GM12864 (cell line): ENCODE measurements around the gene ARL3.
"Not testable (repeated sequence)": the region's sequence is repeated elsewhere in the genome, so short reads cannot be mapped to it uniquely, and the experiment has no call there.

Source experiments
- DNase-seq: peaks from one replicate; pipeline ENCODE4 v3.0.0-alpha.2; 2011; ENCODE audit warnings: low read depth
- H3K4me3 ChIP-seq: 2 replicates; pipeline ENCODE4 v1.5.1; 2011; ENCODE audit warnings: mild to moderate bottlenecking, low read depth, low read length, control low read depth
- TF ChIP-seq, protein P1 (sequence below): IDR thresholded peaks from 2 replicates; pipeline ENCODE4 v1.5.1; 2011; ENCODE audit warnings: low read depth, mild to moderate bottlenecking, moderate library complexity, low read length, control low read depth, inconsistent platforms; ENCODE audit errors: missing control alignments

Gene ARL3, protein sequence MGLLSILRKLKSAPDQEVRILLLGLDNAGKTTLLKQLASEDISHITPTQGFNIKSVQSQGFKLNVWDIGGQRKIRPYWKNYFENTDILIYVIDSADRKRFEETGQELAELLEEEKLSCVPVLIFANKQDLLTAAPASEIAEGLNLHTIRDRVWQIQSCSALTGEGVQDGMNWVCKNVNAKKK

DNA sequence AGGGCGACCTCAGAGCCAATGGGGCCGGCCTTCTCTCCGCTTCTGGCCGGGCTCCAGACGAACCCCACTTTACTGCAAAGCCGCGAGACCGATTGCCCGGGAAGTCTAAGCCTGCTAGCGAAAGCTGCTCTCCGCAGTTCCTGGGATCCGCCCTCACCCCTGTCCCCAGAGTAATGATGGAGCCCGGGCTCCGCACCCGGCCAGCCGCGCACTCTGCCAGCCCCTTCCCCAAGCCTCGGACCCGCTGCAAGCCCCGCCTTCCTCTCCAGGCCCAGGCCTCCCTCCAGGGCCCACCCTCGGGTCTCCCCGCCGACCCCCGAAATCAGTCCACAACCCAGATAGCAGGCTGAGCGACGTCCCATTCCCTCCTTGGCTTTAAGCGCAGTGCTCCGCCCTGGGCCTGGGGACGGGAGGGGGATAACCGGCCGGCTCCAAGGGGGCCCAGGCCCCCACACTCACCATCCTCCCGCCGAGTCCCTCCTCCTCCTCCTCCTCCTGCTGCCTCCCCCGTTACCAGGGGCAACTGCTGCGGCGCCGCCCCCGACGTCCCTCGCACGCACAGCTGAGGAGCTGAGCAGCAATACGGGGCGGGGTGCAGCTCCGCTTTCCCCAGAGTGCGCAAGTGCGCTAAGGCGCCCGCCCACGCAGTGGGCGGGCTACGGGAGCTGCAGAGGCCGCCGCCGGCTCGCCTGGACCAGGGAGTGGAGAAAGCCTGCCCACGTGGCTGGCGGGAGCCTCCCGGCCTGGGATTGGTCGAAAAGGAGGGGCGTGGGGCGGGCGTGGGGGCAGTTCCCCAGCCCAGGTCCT, at the start of gene ARL3:
Gene ARL3, minus strand, starts transcription at position 584 of the 807 bp plus-strand sequence. Its CDS starts 122 bp downstream, at position 462.
- TF ChIP-seq, protein P1, sequence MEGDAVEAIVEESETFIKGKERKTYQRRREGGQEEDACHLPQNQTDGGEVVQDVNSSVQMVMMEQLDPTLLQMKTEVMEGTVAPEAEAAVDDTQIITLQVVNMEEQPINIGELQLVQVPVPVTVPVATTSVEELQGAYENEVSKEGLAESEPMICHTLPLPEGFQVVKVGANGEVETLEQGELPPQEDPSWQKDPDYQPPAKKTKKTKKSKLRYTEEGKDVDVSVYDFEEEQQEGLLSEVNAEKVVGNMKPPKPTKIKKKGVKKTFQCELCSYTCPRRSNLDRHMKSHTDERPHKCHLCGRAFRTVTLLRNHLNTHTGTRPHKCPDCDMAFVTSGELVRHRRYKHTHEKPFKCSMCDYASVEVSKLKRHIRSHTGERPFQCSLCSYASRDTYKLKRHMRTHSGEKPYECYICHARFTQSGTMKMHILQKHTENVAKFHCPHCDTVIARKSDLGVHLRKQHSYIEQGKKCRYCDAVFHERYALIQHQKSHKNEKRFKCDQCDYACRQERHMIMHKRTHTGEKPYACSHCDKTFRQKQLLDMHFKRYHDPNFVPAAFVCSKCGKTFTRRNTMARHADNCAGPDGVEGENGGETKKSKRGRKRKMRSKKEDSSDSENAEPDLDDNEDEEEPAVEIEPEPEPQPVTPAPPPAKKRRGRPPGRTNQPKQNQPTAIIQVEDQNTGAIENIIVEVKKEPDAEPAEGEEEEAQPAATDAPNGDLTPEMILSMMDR = peak; percentile 72
- DNase-seq = peak; percentile 95
- peak within 1 kb of the TSS; percentile 98 for H3K4me3 ChIP-seq

DNA sequence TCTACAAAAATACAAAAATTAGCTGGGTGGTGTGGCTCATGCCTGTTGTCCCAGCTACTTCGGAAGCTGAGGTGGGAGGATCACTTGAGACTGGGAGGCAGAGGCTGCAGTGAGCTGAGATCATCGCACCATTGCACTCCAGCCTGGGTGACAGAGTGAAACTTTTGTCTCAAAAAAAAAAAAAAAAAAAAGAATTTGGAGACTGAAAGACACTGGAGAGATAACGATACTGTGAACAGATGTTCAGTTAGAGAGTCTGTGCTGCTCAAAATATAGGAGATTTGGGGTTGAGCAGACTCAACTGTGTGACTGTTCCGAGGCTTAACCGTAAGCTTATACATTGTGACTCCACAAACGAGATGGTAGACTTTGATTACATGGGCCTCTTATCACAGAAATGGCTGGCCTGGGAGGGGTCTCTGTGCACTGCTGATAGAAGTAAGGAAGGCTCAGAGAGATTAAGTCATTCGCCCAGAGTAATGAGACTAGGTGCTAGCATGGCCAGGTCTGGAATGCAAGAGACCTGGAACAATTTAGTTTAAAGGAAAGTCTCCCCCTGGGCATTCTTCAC, 48.9 kb upstream of the ARL3 start:
- TF ChIP-seq, protein P1 = no peak
- no peak for DNase-seq
- H3K4me3 ChIP-seq = no peak overlapping the region

DNA sequence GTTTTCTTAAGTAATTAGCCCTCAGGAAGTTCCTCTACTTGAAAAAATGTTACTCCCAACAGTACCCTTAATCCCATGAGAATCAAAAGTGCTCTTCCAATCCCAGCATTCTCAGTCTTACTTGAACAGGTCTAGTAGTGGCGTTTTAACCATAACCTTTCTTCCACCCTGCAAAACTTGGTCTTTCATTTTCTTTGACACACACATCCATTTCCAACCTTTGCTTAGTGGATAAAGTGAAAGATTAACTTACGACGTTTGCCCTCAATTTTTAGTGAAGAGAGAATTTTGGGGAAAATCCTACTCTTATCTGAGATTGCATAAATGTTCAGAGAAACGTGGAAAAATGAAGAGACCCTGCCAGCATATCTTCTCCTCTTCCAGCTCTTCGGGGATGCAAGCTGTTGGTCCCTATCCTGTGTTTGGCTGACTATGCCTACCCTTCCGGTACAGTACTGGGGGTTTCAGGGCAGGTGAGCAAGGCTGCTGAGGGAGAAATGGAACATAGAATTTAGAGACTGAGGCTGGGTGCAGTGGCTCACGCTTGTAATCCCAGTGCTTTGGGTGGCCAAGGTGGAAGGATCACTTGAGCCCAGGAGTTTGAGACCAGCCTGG, 48.3 kb upstream of the ARL3 start:
- DNase-seq = no peak
- no peak overlapping the region for H3K4me3 ChIP-seq
- TF ChIP-seq, protein P1 = no peak

DNA sequence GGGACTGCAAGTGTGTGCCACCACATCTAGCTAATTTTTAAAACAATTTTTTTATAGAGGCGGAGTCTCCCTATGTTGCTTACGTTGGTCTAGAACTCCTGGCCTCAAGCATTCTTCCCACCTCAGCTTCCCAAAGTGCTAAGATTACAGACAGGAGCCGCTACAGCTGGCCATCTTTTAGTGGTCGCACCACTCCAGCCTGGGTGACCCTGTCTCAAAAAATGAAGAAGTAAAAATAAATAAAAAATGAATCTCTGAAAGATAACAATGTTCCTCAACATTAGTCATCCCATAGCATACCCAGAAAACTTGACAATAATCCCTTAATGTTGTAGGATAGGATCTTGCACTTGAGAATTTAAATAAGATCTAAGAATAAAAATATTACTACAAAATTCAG, 47.8 kb upstream of the ARL3 start:
- H3K4me3 ChIP-seq = no peak overlapping the region
- TF ChIP-seq, protein P1 = no peak
- DNase-seq = no peak

DNA sequence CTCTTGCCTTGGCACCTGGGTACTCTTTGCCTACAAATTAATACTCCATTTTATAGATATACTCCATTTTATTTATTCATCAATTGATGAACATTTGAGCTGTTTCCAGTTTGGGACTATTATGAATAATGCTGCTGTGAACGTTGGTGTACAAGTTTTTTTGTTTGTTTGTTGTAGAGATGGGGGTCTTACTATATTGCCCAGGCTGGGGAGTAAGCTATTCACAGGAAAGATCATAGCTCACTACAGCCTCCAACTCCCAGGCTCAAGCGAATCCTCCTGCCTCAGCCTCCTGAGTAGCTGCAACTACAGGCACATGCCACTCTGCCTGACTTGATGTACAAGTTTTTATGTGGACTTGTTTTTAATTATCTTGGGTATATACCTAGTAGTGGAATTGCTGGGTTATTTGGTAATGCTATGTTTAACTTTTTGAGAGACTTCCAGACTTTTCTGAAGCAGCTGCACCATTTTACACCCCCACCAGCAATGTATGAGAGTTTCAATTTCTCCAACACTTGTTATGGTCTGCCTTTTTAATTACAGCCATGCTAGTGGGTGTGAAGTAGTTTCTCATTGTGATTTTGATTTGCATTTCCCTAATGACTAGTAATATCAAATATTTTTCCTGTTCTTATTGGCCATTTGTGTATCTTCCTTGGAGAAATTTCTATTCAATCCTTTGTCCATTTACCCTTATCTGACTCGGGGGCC, 45.5 kb upstream of the ARL3 start:
- TF ChIP-seq, protein P1 = no peak
- no peak for DNase-seq
- H3K4me3 ChIP-seq = no peak overlapping the region

DNA sequence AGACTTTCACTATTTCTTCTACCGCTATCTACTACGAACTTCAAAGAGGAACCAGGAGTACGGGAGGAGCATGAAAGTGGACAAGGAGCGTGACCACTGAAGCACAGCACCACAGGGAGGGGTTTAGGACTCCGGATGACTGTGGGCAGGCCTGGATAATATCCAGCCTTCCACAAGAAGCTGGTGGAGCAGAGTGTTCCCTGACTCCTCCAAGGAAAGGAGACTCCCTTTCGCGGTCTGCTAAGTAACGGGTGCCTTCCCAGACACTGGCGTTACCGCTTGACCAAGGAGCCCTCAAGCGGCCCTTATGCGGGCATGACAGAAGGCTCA, 44.7 kb upstream of the ARL3 start:
- DNase-seq = not testable (repeated sequence)

DNA sequence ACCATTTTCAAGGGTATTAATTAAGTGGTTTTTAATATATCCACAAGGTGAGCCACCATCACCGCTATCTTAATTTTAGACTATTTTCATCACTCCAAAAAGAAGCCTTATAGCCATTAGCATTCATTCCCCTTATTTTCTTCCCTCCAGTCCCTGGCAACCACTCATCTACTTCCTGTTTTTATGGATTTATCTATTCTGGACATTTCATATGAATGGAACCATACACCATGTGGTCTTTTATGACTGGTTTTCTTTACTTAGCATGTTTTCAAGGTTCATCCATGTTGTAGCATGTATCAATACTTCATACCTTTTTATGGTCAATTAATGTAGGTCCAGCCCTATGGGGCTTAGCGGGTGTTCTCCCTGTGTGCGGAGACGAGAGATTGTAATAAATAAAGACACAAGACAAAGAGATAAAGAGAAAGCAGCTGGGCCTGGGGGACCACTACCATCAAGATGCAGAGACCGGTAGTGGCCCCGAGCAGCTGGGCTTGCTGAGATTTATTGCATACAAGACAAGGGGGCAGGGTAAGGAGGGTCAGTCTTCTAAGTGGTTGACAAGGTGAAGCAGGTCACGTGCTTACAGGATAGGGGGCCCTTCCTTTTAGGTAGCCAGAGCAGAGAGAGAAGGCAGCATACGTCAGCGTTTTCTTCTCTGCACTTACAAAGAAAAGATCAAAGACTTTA, 44.2 kb upstream of the ARL3 start:
- DNase-seq = no peak
- TF ChIP-seq, protein P1 = no peak
- H3K4me3 ChIP-seq = no peak overlapping the region

More for the DNA sequence above, 44.7 kb upstream of the ARL3 start:
- H3K4me3 ChIP-seq = not testable (repeated sequence)
